Measurements from ENCODE around the gene ENOX2. TPM values are rescaled to one million over a fixed set of nuclear protein-coding genes. Genes with fewer than 3 reads are reported as not detected.
A peak's percentile ranks its signal among the peaks of the same experiment; 100 is the strongest.

The ENOX2 gene
- total RNA-seq, 1 experiment from 2014 or later, result 24.3 TPM

- CTCF ChIA-PET, result interaction anchor here (0.6 to 2.0 kb wide), 26 partner anchors 10 to 424 kb away, joined by 3 to 29 read pairs (median 4); partner anchors contain the start of gene RBMX2
- intact Hi-C loops (cut with micrococcal nuclease), result loop anchor here (1.0 kb wide), 1 partner anchor 341 kb away; no protein-coding TSS in a partner anchor
- Mint-ChIP-seq H3K27ac (ENCODE audit: low read depth, unreplicated experiment) (no peak overlapping the region), H3K4me1 (ENCODE audit: insufficient read depth, unreplicated experiment) (no peaks in the 10 kb centered on the region), H3K27me3 (ENCODE audit: insufficient read depth, unreplicated experiment) (peaks cover 42% of the 10 kb centered on the region), H3K9me3 (ENCODE audit: unreplicated experiment) (no peaks in the 10 kb centered on the region), H3K4me3 (ENCODE audit: unreplicated experiment) (no peak overlapping the region), H3K36me3 (ENCODE audit: insufficient read depth, unreplicated experiment) (no peaks in the 10 kb centered on the region)
- POLR2A ChIA-PET, result interaction anchor here (0.6 to 0.7 kb wide), 2 partner anchors 29 to 327 kb away, joined by 3 read pairs; partner anchors contain the start of gene ENOX2
- TF ChIP-seq CTCF (IDR thresholded peaks at IDR 0.05; ENCODE audit: unreplicated experiment), result peak; percentile 72
- DNase-seq (ENCODE audit: unreplicated experiment), result peak; percentile 58
- no TSS peak for BruUV-seq (replicated peaks)
Observed at GRCh38 chrX:130575831-130576389, 327.1 kb downstream of the ENOX2 start.

Other genes with a start within 250 kb of the ENOX2 start
- not detected in 2 replicates for gene ARHGAP36, start 155.1 kb upstream of the ENOX2 start, total RNA-seq (2022)